HG03135 (cell line): ENCODE data around the gene GPC5.
"Not testable (repeated sequence)": the region's sequence is repeated elsewhere in the genome, so short reads cannot be mapped to it uniquely, and the experiment has no call there.

Experiments
- ATAC-seq: cut with Tn5 transposase; IDR thresholded peaks from one replicate; pipeline ENCODE4 v1.9.1; 2021; ENCODE audit warnings: mild to moderate bottlenecking, moderate library complexity; ENCODE audit not compliant: unreplicated experiment

The GPC5 gene

GRCh38 chr13:91647361-91647990 is 249.1 kb downstream of the GPC5 start:
- no peak for ATAC-seq

DNA sequence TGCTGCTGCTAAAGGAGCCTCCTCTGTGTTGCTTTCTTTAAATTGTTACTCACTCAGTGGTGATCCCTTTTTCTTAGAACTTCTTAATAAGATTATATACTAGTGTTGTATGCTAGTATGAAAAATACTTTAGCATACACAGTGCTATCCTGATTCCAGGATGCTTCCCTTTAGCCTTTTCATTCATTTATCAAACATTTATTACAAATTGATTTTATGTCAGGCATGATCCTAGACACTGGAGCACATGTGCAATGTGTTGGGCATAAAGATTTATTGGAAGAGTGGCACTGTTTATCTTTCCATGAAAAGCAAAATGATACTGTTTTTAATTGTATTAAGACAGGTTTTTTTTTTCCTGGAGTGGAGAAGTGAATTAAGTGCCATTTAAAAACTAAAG is 249.6 kb downstream of the GPC5 start:
- ATAC-seq = no peak

DNA sequence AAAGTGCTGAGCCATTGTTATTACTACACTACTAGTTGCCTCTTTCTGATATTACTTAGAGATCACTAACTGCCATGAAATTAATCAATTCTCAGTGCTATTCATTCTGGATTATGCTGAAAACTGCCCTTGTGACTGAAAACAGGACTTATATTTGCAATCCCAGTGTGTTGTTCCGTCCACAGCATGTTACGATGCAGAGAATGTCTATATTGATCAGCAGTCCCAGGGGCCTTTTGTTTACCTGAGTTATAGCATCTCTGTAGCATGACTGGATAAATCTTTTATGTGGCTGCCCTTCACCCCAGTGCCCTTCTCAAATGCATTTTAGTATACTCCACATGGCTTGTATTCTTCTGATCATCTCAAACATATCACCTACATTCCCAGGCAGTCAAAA is 251.0 kb downstream of the GPC5 start:
- ATAC-seq = no peak

DNA sequence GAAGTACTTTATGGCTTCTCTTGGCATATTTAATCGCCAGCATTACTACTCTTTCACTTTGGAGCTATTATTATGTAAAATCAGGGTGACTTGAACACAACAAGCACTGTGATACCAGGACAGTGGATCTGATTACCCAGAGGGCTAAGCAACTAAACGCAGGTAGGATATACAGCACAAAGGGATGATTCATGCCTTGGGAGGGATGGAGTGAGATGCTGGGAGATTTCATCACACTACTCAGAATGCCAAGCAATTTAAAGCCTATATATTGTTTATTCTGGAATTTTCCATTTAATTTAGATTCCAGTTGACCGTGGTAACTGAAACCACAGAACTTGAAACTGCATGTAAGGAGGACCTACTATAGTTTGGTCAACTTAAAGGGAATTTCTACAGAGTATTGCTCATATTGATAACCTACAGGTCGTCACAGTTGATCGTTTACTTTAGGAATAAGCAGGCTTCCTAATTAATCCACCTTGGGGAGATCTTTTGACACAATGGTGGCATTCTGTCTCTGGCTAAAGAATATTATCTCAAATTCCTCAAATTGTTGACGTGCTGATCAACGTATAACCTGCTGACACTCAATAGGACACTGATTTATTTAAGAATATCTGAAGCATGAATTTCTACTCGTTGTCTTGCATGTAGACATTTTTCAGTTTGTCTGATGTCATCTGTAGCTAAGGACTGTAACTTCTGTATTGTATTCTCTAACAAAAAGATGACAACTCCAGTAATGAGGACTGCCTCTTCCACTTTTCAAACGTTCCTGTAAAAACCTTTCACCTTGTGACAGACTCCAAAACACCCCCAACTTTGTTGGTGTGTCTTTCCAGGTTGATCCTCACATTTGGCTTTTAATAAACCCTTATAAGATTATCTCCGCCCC is 254.2 kb downstream of the GPC5 start:
- ATAC-seq = no peak

GRCh38 chr13:91655731-91656130 is 257.3 kb downstream of the GPC5 start:
- no peak for ATAC-seq

GRCh38 chr13:91657283-91657682 is 258.9 kb downstream of the GPC5 start:
- no peak for ATAC-seq

- no peak for ATAC-seq
Observed at GRCh38 chr13:91659256-91660075, 261.0 kb downstream of the GPC5 start.

GRCh38 chr13:91660076-91660415 is 261.6 kb downstream of the GPC5 start:
- no peak for ATAC-seq

- ATAC-seq = no peak
Observed at GRCh38 chr13:91661692-91662490, 263.5 kb downstream of the GPC5 start.

- no peak for ATAC-seq
Observed at GRCh38 chr13:91664039-91664438, 265.6 kb downstream of the GPC5 start.

- no peak for ATAC-seq
Observed at GRCh38 chr13:91667486-91667885, 269.1 kb downstream of the GPC5 start.

DNA sequence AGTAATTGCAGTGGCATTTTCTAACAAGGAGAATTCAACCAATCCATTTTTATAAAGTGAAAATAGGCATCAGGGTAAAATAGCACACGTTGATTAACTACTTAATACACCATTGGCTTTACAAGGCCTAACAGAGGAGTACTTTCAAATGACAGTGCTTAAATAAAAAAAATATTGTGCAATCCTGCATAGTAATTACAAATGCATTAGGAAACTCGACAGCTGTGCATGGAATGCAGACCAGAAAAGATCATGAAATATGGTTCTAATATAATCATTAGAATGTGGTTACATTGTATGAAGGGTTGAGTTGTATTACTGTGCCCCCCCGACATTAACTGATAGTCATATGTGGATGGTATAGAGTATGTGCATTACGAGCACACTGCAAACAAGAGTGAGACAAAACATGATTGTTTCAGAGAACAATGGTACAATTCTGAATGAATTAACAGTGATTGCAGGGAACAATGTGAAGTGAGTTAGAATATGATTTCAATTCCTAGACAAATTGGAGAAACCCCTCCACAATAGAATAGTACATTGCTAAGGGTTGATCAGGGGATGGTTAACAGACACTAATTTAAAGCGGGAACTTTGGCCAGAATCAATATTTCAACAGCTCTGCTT is 270.6 kb downstream of the GPC5 start:
- no peak for ATAC-seq

GRCh38 chr13:91674347-91674746 is 275.9 kb downstream of the GPC5 start:
- ATAC-seq = not testable (repeated sequence)

DNA sequence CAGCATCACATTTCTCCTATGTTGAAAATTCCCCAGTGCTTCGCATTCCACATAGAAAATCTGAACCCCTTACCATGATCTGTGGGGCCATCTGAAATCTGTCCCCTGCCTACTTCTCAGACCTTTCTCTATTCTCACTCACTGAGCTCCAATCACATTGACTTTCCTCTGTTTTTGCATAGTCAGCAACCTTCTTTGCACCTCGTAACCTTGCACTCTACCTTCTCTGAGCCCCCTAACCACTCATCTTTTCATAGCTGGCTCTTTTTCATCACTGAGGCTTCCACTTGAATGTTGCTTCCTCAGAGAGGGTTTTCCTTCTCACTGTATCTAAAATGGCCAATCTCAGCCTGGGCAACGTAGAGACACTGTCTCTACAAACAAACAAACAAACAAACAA is 286.3 kb downstream of the GPC5 start:
- no peak for ATAC-seq

DNA sequence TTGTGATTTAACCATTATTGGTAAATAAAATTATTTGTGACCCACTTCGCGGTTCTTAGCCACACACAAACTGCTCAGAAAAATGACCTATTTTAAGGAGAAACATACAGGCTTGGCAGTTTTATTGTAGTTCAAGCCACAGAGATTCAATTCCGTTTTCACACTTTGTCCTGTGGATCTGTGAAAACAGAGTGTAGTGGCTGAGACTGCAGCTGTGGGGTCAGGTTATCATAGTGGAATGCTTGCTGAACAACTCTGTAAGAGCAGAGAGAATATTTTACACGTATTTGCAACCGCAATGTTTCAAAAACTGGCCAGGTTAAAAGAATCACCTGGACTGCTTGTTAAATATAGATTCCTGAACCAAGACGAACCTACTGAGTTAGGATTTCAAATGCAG is 292.5 kb downstream of the GPC5 start:
- ATAC-seq = no peak

GRCh38 chr13:91693466-91693865 is 295.0 kb downstream of the GPC5 start:
- no peak for ATAC-seq

DNA sequence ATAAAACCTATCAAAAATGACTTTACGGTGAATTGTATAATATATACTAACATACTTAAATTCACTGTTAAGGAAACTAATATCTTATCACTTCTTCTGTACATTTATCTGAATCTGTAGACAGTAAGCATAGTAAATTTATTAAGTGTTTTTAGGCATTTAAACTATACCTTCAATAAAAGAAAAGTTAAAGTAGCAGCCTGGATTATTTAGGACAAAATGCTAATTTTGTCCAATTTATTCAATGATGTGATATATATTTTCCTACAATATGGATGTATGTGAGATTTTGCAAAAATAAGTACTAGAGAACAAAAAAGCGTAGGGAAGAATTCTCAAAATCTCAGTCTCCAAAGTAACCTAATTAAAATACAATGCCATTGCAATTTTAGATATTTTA is 299.9 kb downstream of the GPC5 start:
- ATAC-seq = no peak

DNA sequence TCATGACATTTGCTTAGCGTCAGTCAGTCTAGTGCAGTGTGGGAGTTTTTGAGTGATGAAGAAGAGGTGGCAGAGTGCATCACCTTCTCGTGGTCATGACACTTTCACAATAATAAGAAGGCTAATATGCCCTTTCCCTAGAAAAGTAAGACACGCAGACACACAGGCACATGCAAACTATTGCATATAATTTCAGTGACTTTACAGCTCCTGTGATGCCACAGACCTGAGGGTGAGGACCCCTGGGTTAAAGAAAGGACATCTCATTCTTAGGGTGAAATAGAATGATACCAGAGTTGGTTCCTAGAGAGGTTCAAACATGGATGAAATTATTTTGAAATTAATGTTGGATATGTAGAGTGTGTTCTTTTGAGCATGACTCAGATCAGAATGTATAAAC is 300.3 kb downstream of the GPC5 start:
- no peak for ATAC-seq

DNA sequence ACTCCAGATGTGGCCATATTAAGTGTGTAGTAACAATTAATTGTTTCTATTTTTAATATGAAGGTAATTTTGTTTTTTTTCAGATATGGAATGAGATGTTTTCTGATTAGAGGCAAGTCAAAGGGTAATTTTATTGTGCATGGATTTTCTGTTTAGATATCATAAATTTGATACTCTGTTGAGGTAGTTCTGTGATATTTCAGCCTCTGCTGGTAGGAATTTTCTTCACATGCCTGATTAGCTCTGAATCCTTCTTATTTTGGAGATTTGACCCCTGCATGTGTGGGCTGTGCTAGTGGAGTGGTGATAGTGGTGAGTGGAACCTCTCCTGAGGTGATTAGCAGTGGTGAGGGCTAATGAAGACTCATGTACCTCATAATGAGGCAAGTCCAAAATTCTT is 301.4 kb downstream of the GPC5 start:
- no peak for ATAC-seq

DNA sequence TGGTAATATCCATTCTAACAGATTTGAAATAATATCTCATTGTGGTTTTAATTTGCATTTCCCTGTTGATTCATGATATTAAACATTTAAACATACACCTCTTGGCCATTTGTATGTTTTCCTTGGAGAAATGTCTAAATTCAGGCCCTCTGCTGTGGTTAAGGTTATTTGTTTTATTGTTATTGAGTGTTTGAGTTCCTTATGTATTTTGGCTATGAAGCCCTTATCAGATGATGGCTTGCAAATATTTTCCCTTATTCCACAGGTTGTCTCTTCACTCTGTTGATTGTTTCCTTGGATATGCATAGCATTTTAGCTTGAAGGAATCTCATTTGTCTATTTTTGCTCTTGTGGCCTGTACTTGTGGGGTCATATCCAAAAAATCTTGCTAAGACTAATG is 303.6 kb downstream of the GPC5 start:
- ATAC-seq = no peak
